Activated CD4-positive, alpha-beta memory T cell treated with anti-CD3 and anti-CD28 coated beads for 36 hours (primary cell): ENCODE data around the gene KRT80. TPM values are rescaled to one million over a fixed set of nuclear protein-coding genes. Genes with fewer than 3 reads are reported as not detected.

Experiments used
- CTCF ChIA-PET: fragments of 350-600 bp; sonication (Branson Sonifier 250); formaldehyde crosslinking; loops from one replicate; lab custom pipeline; 2021; ENCODE audit warnings: antibody characterized with exemption, inconsistent platforms; lab: Charles Lee
- POLR2A ChIA-PET: fragments of 350-600 bp; sonication (Branson Sonifier 250); formaldehyde crosslinking; loops from one replicate; lab custom pipeline; 2021; ENCODE audit warnings: antibody characterized with exemption; lab: Charles Lee
- DNase-seq: peaks from one replicate; pipeline ENCODE4 v3.0.0-alpha.2; 2020
- H3K27ac Mint-ChIP-seq: one replicate; pipeline ENCODE4 v1.8.0; 2021; ENCODE audit warnings: mixed read lengths
- H3K27me3 Mint-ChIP-seq: one replicate; pipeline ENCODE4 v1.8.0; 2021; ENCODE audit warnings: mixed read lengths
- H3K36me3 Mint-ChIP-seq: one replicate; pipeline ENCODE4 v1.8.0; 2021; ENCODE audit warnings: mixed read lengths
- H3K4me1 Mint-ChIP-seq: one replicate; pipeline ENCODE4 v1.8.0; 2021; ENCODE audit warnings: low read depth, mixed read lengths
- H3K4me3 Mint-ChIP-seq: one replicate; pipeline ENCODE4 v1.8.0; 2021; ENCODE audit warnings: mild to moderate bottlenecking, mixed read lengths
- H3K9me3 Mint-ChIP-seq: one replicate; pipeline ENCODE4 v1.8.0; 2021; ENCODE audit warnings: mixed read lengths
- intact Hi-C: fragments of 100-400 bp; cut with micrococcal nuclease; formaldehyde crosslinking; loops from one replicate; pipeline ENCODE4 v1.15.1; 2023
- total RNA-seq, 2 experiments: library from RNA; stranded (reverse); gene quantifications; one replicate each; pipeline ENCODE4 v1.2.3, GENCODE V29; 2021

Gene KRT80
- total RNA-seq, 2 experiments from 2014 or later = not detected

DNA sequence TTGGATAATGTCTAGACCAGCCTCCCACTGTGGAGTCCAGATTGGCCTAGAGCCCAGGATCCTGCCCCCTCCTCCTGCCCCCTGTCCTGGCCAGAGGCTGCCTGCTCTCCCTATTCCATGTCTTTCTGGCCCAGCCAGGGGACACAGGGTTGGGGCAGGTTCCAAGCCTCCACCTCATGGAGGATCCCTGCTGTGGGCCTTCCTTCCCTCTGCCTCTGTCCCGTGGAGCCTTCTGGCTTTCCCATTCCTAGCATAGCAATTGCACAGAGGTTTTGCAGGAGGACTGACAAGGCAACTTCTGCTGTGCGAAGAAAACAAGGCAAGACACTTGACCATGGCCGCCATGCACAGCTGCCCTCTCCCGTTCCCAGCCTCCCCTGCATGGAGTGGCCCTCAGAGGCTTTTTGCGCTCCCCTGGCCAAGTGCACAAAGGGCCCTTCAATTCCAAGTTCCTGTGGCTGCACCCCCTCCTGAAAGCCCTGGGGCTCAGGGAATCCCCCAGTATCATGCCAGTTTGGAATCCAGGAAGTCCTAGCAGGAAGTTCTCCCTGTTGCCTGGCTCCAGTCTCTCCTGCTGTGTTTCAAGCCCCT is 42.1 kb downstream of the KRT80 start:
- Mint-ChIP-seq H3K9me3 (no peaks in the 10 kb centered on the region), H3K4me3 (no peak overlapping the region), H3K27ac (no peak overlapping the region), H3K36me3 (no peaks in the 10 kb centered on the region), H3K27me3 (no peaks in the 10 kb centered on the region), H3K4me1 (peaks cover 7% of the 10 kb centered on the region)
- DNase-seq = no peak
- intact Hi-C loops = loop anchor here (5.0 kb wide), 1 partner anchor 833 kb away; no protein-coding TSS in a partner anchor
- CTCF ChIA-PET = interaction anchor here (0.9 kb wide), 1 partner anchor 736 kb away, joined by 3 read pairs; no protein-coding TSS in a partner anchor
- POLR2A ChIA-PET = no interaction called here

DNA sequence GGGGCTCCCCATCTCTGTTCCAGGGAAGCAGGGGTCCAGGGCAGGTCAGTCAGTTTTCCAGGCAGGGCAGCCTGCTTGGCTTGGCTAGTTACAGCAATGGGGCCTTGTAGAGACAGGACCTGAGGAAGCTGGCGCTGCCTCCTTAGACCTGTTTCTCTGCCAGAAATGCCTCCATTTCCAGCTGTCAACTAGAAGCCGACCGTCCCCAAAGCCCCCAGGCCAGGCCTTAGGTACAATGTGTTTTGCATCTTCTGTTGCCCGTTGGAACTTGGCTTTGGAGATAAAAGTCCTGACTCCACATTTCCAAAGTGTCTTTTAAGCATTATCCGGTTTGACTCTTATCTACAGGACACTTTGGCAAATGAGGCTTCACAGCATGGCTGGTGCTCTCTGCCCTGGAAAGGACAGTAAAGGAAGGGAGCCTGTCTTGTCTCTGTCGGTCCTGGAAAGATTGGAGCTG is 42.6 kb downstream of the KRT80 start:
- no peak overlapping the region for H3K27ac Mint-ChIP-seq
- intact Hi-C loops = no loop called here
- no peaks in the 10 kb centered on the region for H3K36me3 Mint-ChIP-seq
- peaks cover 7% of the 10 kb centered on the region for H3K4me1 Mint-ChIP-seq
- ChIA-PET POLR2A (no interaction called here), CTCF (interaction anchor here (0.9 kb wide), 1 partner anchor 736 kb away, joined by 3 read pairs; no protein-coding TSS in a partner anchor)
- no peaks in the 10 kb centered on the region for H3K27me3 Mint-ChIP-seq
- DNase-seq = no peak
- no peaks in the 10 kb centered on the region for H3K9me3 Mint-ChIP-seq
- H3K4me3 Mint-ChIP-seq = no peak overlapping the region

DNA sequence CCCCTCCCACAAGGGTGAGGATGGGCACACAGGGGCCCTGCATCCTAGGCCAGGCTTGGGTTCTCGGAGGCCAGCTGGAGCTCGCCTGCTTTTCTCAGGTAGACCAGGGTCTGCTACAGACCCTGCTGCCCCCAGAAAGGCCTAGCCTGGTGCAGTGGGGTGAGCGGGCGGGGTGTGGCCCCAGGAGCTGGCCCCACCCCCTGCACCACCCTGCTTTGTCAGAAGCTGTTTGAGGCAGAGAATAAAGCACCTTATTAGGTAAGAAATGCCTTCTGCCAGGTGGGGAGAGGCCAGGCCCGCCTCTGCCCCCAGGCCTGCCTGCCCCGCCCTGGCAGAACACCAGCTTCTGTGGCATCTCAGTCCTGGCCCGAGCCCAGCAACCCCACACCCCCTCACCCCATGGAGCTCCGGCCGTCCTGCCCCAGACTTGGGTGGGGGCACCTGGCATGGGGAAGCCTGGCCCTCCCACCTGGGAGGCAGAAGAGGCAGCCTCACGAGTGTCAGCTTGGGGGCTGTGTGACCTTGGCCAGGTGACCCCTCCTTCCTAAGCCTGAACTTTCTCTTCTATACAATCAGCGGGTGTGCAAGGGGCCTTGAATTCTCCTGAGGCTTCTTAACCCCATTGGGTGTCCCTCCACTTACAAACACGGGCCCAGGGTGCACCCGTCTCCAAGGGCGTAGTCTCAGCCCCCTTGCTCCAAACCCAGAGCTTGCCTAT is 43.2 kb downstream of the KRT80 start:
- H3K4me3 Mint-ChIP-seq = no peak overlapping the region
- H3K36me3 Mint-ChIP-seq = no peaks in the 10 kb centered on the region
- H3K27ac Mint-ChIP-seq = no peak overlapping the region
- intact Hi-C loops = no loop called here
- POLR2A ChIA-PET = no interaction called here
- H3K27me3 Mint-ChIP-seq = no peaks in the 10 kb centered on the region
- no peak for DNase-seq
- CTCF ChIA-PET = no interaction called here
- no peaks in the 10 kb centered on the region for H3K9me3 Mint-ChIP-seq
- H3K4me1 Mint-ChIP-seq = peaks cover 7% of the 10 kb centered on the region

DNA sequence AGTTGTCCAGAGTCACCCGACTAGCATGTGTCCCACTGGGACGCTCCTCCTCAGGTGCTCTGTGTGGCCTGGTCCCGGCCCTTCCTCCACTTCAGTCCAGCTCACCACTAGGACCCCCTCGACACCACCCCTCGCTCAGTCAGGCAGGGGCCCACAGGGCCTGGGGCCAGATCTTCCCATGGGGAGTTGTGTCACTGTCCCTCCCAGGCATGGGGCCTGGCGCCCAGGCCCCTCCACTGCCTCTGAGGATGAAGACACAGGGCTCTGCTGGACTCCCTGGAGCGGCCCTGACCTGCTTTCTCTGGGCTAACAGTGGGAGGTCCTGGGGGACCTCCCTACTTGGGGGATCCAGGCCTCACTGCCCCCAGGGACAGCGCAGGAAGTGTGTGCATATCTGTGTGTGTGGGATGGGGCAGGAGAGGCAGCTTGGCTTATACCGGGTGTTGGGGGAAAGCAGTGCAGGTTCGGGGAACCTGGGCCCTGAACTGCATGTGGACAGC is 43.8 kb downstream of the KRT80 start:
- CTCF ChIA-PET = interaction anchor here (1.5 kb wide), 1 partner anchor 62 kb away, joined by 3 read pairs; no protein-coding TSS in a partner anchor
- Mint-ChIP-seq H3K4me1 (peaks cover 7% of the 10 kb centered on the region), H3K9me3 (no peaks in the 10 kb centered on the region), H3K4me3 (no peak overlapping the region), H3K27ac (no peak overlapping the region), H3K27me3 (no peaks in the 10 kb centered on the region), H3K36me3 (no peaks in the 10 kb centered on the region)
- intact Hi-C loops = no loop called here
- POLR2A ChIA-PET = no interaction called here
- no peak for DNase-seq

DNA sequence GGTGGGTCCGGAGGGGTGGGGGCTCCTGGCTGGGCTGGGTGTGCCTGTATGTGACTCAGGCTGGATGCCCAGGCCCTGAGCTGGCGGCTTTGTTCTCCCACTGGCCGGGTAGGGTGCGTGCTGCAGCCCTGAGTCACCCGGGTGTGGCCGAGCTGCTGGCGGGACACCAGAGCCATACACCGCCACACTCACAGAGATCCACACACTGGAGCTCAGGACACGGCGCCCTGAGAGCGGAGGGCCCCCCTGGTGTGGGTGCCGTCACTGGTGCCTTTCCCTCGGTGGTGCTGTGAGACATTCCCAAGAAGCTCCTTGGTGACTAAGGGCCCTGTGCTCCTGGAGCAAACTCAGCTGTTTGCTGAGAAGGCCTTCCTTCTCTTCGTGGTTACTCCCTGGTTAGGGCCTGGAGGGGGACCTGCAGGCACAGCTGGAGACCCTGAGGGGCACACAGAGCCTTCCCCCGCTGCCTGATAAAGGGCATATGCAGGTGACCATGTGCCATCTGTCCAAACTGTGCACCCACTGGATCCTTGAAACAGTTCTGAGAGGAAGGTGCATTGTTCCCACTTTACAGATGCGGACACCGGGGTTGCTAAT is 44.3 kb downstream of the KRT80 start:
- CTCF ChIA-PET = interaction anchor here (1.5 kb wide), 1 partner anchor 63 kb away, joined by 3 read pairs; no protein-coding TSS in a partner anchor
- POLR2A ChIA-PET = no interaction called here
- H3K9me3 Mint-ChIP-seq = no peaks in the 10 kb centered on the region
- intact Hi-C loops = no loop called here
- H3K4me3 Mint-ChIP-seq = no peak overlapping the region
- DNase-seq = no peak
- H3K27me3 Mint-ChIP-seq = no peaks in the 10 kb centered on the region
- H3K4me1 Mint-ChIP-seq = peaks cover 5% of the 10 kb centered on the region
- no peaks in the 10 kb centered on the region for H3K36me3 Mint-ChIP-seq
- H3K27ac Mint-ChIP-seq = no peak overlapping the region

DNA sequence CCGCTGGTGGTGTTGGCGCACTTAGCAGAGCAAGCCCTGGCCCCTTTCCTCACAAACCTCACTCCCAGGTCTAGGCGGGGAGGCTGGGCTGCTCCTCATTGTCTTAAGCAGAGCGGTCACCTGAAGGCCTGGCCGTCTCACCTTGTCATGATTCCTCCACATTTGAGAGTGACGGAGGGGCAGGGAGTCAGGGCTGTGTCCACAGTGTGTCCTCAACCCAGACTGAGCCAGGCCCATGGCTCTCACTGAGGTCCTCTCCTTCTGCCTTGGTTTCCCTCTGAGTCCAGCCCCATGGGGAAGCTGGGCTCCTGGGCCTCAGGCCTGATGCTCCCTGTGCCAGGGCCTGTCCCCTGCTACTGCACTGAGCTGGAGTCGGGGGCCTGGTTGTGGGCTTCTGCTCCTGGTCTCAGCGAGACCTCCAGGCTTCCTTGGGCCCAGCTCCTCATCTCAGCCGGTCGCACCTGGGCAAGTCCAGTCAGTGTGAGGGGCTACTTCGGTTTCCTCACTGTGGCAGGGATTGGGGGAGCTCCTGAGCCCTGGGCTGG is 44.9 kb downstream of the KRT80 start:
- intact Hi-C loops = no loop called here
- Mint-ChIP-seq H3K4me3 (no peak overlapping the region), H3K36me3 (no peaks in the 10 kb centered on the region), H3K27me3 (no peaks in the 10 kb centered on the region), H3K9me3 (no peaks in the 10 kb centered on the region), H3K27ac (no peak overlapping the region), H3K4me1 (peaks cover 4% of the 10 kb centered on the region)
- POLR2A ChIA-PET = no interaction called here
- CTCF ChIA-PET = interaction anchor here (1.5 kb wide), 1 partner anchor 64 kb away, joined by 3 read pairs; no protein-coding TSS in a partner anchor
- DNase-seq = no peak

DNA sequence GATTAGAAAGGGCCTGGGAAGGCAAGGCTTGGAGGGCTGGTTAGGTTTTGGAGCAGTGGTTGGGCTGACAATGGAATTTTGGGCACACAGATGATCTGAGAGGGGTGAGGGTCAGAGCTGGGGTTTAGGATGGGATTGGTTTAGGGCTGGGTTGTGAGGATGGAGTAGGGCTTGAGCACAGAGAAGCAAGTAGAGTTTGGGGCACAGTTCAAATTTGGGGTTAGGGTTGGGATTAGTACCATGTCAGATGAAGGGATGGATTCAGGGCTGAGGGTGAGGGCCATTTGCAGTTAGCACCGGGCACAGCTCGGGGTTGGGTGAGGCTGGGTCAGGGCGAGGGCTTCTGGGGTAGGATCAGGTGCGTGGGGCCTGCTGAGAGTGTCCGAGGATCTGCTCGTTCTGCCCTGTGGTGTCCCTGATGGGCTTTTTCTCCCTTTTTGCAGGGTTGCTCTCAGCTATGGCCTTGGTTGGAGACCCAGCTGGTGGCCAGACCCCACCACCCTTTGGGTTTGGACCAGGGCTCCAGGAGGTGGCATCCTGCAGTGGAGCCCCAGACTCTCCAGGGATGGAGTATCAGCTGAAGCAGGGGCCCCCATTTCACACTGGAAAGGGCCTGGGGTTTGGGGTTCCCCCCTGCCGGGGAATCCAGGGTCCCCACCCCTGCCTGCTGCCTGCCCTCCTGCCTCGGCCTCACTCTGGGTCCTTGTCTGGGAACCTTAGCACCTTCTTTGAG is 45.6 kb downstream of the KRT80 start:
- intact Hi-C loops = no loop called here
- no peaks in the 10 kb centered on the region for H3K9me3 Mint-ChIP-seq
- DNase-seq = no peak
- no peaks in the 10 kb centered on the region for H3K4me1 Mint-ChIP-seq
- H3K4me3 Mint-ChIP-seq = no peak overlapping the region
- CTCF ChIA-PET = interaction anchor here (1.5 kb wide), 1 partner anchor 64 kb away, joined by 3 read pairs; no protein-coding TSS in a partner anchor
- POLR2A ChIA-PET = no interaction called here
- H3K27ac Mint-ChIP-seq = no peak overlapping the region
- H3K27me3 Mint-ChIP-seq = no peaks in the 10 kb centered on the region
- no peaks in the 10 kb centered on the region for H3K36me3 Mint-ChIP-seq

DNA sequence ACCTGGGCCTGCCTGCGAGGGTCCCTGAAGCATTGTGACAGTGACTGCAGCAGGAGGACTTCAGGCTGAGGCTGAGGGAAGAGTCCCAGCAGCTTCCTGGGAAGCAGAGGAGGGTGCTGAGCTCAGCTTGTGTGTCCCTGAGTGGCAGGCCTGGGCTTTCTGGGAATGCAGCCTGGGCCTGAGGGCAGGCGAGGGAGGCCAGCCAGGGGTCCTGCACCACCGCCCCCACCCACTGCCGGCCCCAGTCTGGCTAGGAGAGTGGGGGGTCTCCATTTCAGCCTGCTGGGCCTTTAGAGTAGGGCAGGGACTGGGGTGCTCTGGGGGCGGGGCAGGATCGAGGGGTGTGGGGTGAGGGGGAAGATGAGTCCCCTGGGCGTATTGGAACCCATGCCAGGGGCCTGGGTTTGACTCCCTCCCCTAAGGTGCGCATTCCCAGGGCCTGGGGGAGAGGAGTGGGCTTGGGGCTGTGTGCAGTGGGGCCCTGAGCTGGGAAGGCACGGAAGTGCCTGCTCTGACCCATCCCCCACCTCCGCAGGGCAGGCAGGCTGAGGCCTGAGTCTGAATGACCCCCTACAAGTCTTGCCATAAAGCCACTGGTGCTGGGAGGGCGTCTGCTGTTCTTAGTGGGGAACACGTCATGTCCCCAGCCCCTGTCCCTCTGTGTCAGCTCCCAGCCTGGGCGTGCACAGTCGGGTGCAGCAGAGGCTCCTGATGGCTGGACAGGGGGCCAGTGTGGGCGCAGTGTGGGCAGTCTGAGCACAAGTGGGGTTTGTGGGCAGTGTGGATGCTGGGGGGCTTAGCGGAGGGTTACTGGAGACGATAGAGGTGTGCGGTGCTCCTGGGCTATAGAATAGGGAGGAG is 46.4 kb downstream of the KRT80 start:
- H3K27ac Mint-ChIP-seq = no peak overlapping the region
- ChIA-PET POLR2A (no interaction called here), CTCF (interaction anchor here (0.6 kb wide), 1 partner anchor 123 kb away, joined by 3 read pairs; no protein-coding TSS in a partner anchor)
- H3K4me3 Mint-ChIP-seq = no peak overlapping the region
- no peaks in the 10 kb centered on the region for H3K36me3 Mint-ChIP-seq
- intact Hi-C loops = no loop called here
- no peaks in the 10 kb centered on the region for H3K4me1 Mint-ChIP-seq
- DNase-seq = no peak
- no peaks in the 10 kb centered on the region for H3K27me3 Mint-ChIP-seq
- H3K9me3 Mint-ChIP-seq = no peaks in the 10 kb centered on the region

DNA sequence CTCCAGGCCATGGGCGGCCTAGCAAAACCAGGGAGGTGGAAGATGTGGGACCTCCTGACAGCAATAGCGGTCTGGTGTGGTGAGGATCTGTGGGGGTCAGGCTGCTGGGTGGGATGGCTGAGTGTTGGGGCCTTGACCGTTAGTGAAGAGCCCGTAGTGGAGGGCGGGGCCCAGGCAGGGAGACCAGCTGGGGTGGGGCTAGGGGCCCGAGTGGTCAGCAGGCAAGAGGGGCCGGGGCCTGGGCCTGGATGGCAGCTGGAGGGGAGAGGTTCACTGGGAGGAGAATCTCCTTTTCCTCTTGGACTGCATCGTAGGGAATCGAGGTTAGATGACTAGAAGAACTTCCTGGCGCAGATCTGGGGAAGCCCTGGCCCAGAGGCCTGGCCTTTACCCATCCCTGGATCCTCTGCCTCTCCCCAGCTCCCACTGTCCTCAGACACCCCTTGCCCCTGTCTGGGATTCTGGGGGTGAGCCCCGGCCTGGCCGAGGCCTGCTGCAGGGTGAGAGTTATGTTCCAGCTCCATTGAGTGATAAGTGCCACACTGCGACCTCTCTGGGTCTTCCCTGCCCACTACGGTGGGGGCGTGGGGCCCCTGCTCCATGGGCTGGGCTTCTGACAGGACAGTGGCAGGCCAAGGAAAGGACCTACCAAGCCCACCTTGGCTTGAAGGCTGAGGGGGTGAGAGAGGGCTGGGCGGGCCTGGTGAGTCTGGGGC is 47.1 kb downstream of the KRT80 start:
- intact Hi-C loops = no loop called here

DNA sequence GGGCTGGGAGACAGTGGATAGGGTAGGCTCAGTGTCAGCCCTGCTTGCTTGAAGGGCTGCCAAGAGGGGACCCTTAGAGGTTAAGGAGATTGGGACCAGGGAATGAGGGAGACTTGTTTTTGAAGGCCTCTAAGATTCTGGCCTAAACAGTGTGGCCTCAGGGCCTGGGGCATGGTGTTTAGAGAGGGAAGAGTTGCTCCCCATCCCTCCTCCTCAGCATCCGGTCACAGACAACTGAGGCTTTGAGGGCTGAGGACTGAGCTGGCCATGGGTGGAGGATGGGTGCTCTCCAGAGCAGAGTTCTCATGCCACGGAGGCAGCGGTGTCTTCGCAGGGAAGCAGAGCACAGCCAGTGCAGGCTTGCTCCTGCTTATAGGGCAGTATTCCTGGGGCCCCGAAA is 49.4 kb downstream of the KRT80 start:
- H3K9me3 Mint-ChIP-seq = no peaks in the 10 kb centered on the region
- H3K4me1 Mint-ChIP-seq = no peaks in the 10 kb centered on the region
- ChIA-PET CTCF (no interaction called here), POLR2A (no interaction called here)
- intact Hi-C loops = no loop called here
- H3K27me3 Mint-ChIP-seq = no peaks in the 10 kb centered on the region
- DNase-seq = no peak
- no peak overlapping the region for H3K4me3 Mint-ChIP-seq
- no peak overlapping the region for H3K27ac Mint-ChIP-seq
- H3K36me3 Mint-ChIP-seq = no peaks in the 10 kb centered on the region

More for the DNA sequence above, 47.1 kb downstream of the KRT80 start:
- Mint-ChIP-seq H3K27me3 (no peaks in the 10 kb centered on the region), H3K9me3 (no peaks in the 10 kb centered on the region), H3K36me3 (no peaks in the 10 kb centered on the region), H3K4me1 (no peaks in the 10 kb centered on the region), H3K27ac (no peak overlapping the region), H3K4me3 (no peak overlapping the region)
- CTCF ChIA-PET = interaction anchor here (0.6 kb wide), 1 partner anchor 123 kb away, joined by 3 read pairs; no protein-coding TSS in a partner anchor
- POLR2A ChIA-PET = no interaction called here
- DNase-seq = no peak
